HG03060 (cell line): ENCODE data around the gene CDH9.

Experiments used
- ATAC-seq: cut with Tn5 transposase; IDR thresholded peaks from one replicate; pipeline ENCODE4 v1.9.1; 2021; ENCODE audit warnings: low read depth, moderate number of reproducible peaks; ENCODE audit not compliant: unreplicated experiment

CDH9 gene

GRCh38 chr5:27038476-27038875 lies at the start of gene CDH9:
Gene CDH9 (minus strand): TSS chr5:27038586. CDS start chr5:26988333, 50,253 bp downstream.
- no peak for ATAC-seq

DNA sequence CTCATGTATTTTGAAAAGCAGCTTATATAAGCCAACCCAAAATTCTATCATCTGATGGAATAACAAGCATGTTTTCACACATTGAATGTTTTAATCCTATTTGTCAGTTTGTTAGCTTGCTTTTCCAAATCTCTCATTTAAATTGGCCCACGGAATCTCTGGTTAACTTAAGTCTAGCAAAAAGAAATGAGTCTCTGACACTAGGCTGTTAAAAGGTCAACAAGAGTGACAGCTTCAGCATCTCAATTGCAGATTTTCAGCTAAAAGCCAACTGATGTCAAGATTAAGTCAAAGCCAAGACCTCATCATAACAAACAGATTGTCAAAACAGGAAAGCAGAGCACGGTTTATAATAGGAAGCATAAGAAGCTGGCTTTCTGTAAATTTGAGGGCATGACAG lies 49.4 kb upstream of the CDH9 start:
- ATAC-seq: no peak

DNA sequence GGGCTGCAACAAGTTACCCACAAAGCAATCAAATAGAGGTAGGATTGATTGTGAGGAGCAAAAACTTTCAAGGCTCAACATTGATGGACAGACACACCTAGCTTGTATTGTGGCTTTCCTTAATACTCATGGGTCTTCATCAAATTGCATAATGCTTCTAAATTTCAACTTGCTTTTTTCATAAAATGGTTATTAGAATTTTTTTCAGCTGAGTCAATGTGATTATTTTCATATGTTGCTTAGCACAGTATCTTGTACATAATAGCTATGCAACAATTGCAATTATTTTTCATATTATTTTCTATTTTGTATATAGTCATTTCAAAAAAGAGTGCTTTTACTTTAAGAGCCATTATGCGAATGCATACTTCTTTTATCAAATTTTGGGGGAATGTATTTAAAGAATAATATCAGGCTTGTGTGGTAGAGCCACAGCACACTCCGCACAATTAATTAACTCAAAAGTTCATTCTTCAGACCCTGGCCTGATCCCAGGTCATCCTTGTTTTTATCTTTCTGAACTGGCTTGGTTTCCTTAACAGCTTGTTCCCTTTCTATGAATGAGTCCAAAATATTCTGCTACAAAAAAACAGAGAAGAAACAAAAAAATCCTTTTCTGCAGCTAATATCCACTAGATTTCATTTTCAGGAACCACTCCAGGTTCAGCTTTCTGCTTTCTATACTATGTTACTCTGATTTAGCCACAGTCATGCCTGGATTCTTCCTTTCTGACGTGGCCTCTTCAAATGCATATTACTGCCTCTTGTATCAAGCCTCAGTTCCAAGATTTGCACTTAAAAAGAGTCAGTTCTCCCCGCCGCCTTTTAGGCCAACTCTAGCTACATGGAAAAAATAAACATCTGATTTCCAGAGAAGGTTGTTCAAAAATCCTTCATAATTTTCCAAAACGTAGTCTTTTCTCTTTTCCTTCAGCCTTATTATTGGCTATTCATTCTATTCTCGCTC lies 45.3 kb upstream of the CDH9 start:
- no peak for ATAC-seq

DNA sequence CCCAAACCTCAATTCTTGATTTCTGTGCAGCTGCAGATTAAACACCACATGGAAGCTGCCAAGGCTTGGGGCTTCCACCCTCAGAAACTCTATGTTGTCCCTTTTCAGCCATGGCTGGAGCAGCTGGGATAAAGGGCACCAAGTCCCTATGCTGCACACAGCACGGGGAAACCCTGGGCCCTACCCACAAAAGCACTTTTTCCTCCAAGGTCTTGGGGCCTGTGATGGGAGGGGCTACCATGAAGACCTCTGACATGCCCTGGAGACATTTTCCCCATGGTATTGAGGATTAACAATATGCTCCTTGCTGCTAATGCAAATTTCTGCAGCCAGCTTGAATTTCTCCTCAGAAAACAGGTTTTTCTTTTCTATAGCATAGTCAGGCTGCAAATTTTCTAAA lies 41.8 kb upstream of the CDH9 start:
- no peak for ATAC-seq

DNA sequence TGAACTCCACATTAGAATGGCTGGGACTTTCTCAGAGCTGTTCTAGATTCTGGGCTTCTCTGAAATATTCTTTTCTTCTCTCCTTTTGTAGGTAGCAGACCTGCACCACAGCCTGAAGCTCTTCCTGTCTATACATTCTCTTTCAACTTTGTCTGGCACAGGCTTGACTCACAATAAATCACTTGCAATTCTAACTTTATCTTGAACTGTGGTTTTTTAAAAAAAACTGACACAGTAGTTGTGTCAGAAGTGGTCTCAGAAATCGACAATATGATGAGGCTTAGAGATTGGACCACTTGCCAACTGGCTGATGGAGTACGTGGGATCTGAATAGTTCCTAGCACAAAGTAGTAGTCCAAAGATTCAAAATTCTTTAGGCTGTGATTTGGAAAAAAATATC lies 24.1 kb upstream of the CDH9 start:
- ATAC-seq: no peak

DNA sequence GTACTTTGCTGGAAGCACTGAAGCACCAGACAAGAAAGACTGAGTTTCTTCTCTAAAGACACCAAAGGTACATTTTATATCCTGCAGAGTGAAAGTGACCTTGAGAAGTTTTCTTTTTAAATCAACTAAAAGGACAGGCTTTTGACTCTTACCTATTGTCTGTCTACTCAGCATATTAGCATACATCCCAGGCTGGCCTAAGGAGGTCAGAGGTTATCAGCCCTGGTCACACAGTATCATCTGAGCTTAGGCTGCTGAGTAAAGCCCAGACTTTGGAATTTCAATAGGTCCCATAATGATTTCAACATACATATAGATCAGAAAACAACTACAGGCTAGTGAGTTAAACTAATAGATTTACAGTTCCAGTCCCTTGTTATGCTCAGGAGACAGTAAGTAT lies 10.1 kb upstream of the CDH9 start:
- ATAC-seq: no peak

DNA sequence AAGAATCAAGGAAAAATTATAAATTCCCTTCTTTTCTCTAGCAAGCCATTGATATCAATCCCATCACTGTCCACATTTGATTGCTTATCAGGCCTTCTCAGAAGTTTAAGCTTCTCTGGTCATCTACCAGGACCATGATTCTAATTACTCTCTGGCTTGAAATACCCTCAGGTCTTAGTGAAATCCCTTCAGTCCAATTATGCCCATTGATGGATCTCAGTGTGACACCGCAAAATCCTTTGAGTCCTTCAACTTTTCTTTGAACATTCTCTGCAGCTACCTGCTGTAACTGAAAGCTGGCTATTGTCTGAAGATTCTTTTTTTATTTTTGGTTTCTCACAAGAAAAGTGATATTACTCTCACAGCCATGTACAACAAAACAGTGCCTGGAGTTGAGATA lies 3.0 kb upstream of the CDH9 start:
- ATAC-seq: no peak

DNA sequence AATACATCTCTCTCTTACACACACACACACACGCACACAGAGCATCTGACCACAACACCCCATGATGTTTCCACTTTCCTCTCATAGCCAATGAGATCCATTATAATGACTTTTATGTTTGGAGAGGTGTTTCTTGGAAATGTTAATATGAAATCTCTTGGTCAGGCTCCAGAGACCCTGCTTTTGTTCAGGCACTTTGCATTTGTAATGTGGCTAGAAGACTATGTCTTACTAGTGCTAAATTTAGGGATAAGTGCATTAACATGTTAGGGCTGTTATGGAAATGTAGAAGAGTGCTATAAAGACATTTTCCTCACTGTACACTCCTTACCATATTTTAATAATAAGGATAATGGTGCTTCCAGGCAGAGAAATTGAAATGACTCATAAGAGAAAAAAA lies 3.8 kb downstream of the CDH9 start:
- ATAC-seq: no peak

DNA sequence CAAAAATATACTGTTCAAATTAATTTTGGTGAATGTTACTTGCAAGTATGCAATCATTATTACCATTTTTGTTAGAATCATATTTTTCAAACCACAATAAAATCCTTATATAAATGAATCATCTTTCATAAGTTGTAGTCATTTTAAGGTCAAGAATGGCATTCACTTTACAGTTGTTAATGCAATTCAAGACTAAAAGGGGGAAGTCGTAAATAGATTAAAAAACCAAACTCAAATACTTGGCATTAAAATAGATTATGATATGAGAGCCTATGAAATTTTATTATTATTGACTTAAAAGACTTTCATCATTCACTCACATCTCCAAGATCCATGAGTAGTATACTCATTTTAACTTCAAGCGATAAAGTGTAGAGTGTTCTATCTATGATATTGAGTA lies 11.6 kb downstream of the CDH9 start:
- ATAC-seq: no peak

DNA sequence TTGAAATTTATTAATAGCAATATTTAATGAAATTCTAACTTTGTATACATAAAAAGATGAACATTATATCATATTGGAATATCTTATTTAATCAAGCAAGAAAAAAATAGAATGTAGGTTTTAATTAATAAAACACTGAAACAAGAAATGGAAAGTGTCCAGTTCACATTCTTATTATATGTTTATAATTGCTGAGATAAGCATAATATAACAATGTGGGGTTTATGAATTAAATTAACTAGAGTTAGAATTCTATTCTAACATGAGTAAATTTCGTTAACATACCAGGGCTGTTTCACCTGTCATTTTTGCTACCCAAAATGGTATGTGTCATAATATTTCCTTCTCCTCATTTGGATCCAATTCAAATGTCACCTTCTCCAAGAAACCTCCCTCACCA lies 12.3 kb downstream of the CDH9 start:
- no peak for ATAC-seq

DNA sequence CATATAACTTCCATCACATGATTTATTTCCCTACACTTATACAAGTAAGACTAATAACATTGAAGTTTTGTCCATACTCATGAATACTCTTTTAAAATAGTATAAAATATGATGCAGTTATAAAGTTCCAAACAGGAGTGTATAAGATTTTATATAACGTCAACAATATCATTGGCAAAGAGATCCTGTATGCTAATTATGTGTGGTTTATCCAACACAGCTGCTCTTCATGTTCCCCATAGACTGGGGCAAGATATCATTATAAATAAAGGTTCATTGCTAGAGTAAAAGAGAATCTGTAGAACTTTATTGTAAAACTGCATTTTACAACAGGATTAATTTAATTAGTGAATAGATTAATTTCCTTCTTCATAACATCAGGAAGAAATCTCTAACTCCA lies 16.9 kb downstream of the CDH9 start:
- ATAC-seq: no peak

DNA sequence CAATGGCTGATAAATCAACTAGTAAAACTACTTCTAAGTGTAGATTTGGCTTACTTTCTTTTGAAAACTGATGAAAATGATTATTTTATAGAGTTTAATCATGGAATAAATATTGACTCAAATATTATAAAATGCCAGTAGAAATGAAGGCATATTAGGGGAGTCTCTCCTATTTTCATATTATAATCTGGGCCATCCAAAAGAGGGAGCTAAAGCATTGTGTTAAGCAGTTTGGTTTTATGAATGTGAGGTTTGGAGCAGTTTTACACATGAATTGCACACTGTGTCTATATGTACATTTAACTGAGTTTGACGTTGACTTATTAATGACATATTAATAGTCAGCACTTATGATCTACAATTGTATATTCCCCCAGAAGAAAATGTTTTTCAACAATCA lies 17.4 kb downstream of the CDH9 start:
- no peak for ATAC-seq

DNA sequence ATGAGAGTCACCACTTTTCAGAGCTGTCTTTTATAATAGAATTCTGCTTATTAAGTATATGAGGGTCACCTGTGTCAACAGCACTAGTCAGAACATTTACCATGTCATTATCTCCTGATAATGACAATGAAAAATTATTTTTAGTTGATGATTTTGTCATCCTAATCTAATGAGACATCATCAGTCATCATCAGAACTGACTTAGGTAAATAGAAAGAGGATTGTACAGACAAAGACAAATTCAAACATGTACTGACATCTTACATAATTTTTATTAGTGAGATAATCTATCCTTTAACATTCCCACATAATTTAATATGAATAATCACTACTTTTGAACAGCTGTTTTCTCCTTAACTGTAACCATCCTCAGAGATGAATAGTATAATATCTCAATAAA lies 22.6 kb downstream of the CDH9 start:
- ATAC-seq: no peak

DNA sequence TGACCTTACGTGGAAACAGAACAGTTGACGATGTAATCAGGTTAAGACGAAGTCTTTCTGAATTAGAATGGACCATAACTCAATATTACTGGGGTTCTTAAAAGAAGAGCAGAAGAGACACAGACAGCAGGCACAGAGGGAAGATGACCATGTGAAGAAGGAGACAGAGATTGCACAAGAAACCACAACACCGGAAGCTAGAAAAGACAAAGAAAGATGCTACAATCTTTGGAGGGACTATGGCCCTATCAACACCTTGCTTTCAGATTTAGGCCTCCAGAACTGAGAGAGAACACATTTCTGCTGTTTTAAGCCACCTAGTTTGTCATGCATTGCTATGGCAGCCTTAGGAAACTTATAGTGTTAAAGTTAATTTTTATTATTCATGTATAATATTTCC lies 27.1 kb downstream of the CDH9 start:
- no peak for ATAC-seq

DNA sequence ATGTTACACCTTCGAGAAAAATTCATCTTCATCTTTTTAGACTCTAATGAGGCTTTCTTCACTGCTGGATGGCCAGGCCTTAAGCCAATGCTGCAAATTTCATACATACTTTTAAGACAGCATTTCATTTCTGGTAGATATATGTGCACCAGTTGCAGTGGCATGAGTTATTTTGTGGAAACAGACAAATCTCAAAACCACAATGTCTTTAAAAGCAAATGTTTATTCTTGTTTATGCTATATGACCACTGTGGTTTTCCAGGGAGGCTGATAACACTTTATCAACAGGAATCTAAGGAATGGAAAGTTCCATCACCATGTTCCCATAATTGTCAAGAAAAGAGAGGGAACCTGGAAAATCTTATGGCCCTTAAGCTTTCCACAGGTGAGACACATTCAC lies 27.7 kb downstream of the CDH9 start:
- ATAC-seq: no peak

GRCh38 chr5:27009540-27009915 lies 28.9 kb downstream of the CDH9 start:
- no peak for ATAC-seq

DNA sequence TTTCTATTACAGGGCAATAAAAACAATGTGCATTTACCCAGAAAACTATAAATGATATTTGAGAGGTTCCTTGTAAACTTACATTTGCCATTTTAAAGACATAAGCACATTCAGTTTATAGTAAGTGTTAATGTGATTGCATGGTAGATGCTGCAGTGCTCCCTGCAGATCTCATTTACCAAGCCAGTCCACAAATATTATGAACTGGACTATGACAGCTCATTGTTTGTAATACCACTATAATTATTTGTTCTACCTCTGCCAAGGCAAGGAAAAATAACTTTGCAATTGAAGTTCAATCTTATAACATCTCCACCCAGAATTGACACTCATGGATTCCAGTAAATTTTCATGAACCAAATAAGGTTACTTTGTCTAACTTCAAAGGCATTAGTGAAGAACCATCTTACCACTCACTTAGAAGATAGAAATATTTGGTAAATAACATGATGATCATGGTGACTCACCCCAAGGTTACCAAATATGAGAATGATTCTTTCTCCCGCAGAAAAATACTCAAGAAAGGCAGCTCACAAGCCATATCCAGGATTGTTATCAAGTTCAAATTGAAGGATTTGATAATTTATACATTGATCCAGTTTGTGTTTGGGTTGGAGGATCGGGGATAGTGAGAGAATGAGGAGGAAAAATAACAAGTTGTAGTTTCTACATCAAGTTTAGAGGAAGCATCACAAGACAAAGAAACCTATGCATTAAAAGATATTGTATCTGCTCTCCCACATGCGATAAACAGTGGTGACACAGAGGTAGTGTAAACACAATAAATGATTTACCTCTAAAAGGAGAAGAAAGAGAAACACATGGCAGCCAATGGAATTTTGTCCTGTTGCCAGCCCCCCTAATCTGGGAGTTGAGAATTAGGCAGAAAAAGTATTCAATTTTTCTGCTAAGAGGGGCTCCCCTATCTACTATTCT lies 29.5 kb downstream of the CDH9 start:
- no peak for ATAC-seq

- ATAC-seq: no peak
Observed at GRCh38 chr5:27007121-27007520, 31.3 kb downstream of the CDH9 start.

- no peak for ATAC-seq
Observed at GRCh38 chr5:26986985-26987384, 51.4 kb downstream of the CDH9 start.

DNA sequence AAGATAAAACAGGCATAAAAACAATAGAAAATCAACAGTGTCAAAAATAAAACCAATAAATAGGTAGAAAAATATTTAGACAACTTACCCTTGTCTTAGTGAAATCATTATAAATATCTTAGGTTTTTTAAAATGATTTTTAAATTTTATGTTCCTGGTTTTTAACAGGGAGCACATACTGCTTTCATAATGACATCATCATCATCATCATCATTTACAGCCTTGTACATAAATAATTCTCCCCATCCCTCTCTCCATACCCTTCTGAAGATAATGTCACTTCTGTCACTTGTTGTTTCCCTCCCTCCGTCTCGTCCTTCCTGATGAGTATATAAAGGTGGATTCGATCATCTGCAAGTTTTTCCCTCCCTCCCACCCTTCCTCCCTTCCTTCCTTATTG lies 56.6 kb downstream of the CDH9 start:
- no peak for ATAC-seq

DNA sequence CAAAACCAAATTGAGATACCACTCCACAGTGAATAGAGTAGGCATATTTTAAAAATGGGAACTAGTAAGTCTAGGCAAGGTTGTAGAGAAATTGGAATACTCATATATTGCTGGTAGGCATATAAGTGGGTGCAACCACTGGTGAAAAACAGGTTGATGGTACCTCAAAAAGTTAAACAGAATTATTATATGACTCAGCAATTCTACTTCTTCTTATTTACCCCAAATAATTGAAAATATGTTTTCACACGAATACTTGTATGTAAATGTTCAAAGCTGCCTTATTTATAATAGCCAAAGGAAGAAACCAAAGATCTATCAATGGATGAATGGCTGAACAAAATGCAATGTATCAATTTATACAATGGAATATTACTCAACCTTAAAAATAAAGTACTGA lies 79.1 kb downstream of the CDH9 start:
- no peak for ATAC-seq
